WTC11 (cell line): ENCODE measurements around the gene PLEKHA1. TPM values are rescaled to one million over a fixed set of nuclear protein-coding genes. Genes with fewer than 3 reads are reported as not detected.

Experiments
- ATAC-seq: fragments of 200-7000 bp; cut with Tn5 transposase; 2 replicates; pipeline ENCODE4 v1.10.0; 2021; ENCODE audit warnings: mild to moderate bottlenecking, moderate library complexity
- CTCF ChIA-PET: fragments of 300-600 bp; sonication (Branson Sonifier 250); formaldehyde crosslinking; loops from one replicate; lab custom pipeline; 2021; ENCODE audit warnings: antibody characterized with exemption; lab: Charles Lee
- POLR2A ChIA-PET: fragments of 350-600 bp; sonication (Branson Sonifier 250); formaldehyde crosslinking; loops from one replicate; lab custom pipeline; 2021; ENCODE audit warnings: antibody characterized with exemption; lab: Charles Lee
- DNase-seq: peaks from one replicate; pipeline ENCODE4 v3.0.0; 2021; ENCODE audit warnings: low spot score
- H3K27ac Mint-ChIP-seq: 2 replicates; pipeline ENCODE4 v1.8.0; 2021; ENCODE audit warnings: mixed read lengths
- H3K27me3 Mint-ChIP-seq: 2 replicates; pipeline ENCODE4 v1.8.0; 2021; ENCODE audit warnings: low read depth, mild to moderate bottlenecking, moderate library complexity, mixed read lengths
- H3K36me3 Mint-ChIP-seq: 2 replicates; pipeline ENCODE4 v1.8.0; 2021; ENCODE audit warnings: mixed read lengths
- H3K4me1 Mint-ChIP-seq: 2 replicates; pipeline ENCODE4 v1.8.0; 2022; ENCODE audit warnings: mixed read lengths
- H3K4me3 Mint-ChIP-seq: 2 replicates; pipeline ENCODE4 v1.8.0; 2021; ENCODE audit warnings: mild to moderate bottlenecking, moderate library complexity, mixed read lengths
- H3K9me3 Mint-ChIP-seq: 2 replicates; pipeline ENCODE4 v1.8.0; 2021; ENCODE audit warnings: mixed read lengths
- CREB1 ChIP-seq: sonication (generic); formaldehyde crosslinking; IDR thresholded peaks from 2 replicates; pipeline ENCODE4 v1.8.0; 2023; ENCODE audit warnings: mild to moderate bottlenecking, missing genetic modification reagents
- CREM ChIP-seq: sonication (generic); formaldehyde crosslinking; IDR thresholded peaks from 2 replicates; pipeline ENCODE4 v1.8.1; 2022; ENCODE audit warnings: mild to moderate bottlenecking, missing genetic modification reagents, moderate library complexity
- FOXJ3 ChIP-seq: sonication (generic); formaldehyde crosslinking; IDR thresholded peaks from 2 replicates; pipeline ENCODE4 v1.9.0; 2021; ENCODE audit warnings: missing genetic modification reagents, mild to moderate bottlenecking, borderline replicate concordance
- JUN ChIP-seq: sonication (generic); formaldehyde crosslinking; IDR thresholded peaks from 2 replicates; pipeline ENCODE4 v1.8.0; 2023; ENCODE audit warnings: mild to moderate bottlenecking, missing genetic modification reagents
- PRRX2 ChIP-seq: fragments of 250-450 bp; sonication (Bioruptor Pico); IDR thresholded peaks from 2 replicates; pipeline ENCODE4 v1.8.0; 2021; ENCODE audit warnings: mild to moderate bottlenecking
- TEAD1 ChIP-seq: sonication (generic); formaldehyde crosslinking; IDR thresholded peaks from 2 replicates; pipeline ENCODE4 v1.8.0; 2022; ENCODE audit warnings: mild to moderate bottlenecking, missing genetic modification reagents
- ZNF121 ChIP-seq: sonication (generic); formaldehyde crosslinking; IDR thresholded peaks from 2 replicates; pipeline ENCODE4 v1.8.0; 2023; ENCODE audit warnings: missing genetic modification reagents
- ZNF138 ChIP-seq: sonication (generic); formaldehyde crosslinking; conservative IDR thresholded peaks from 2 replicates; pipeline ENCODE4 v1.8.1; 2022; ENCODE audit warnings: mild to moderate bottlenecking, moderate library complexity, missing genetic modification reagents
- ZNF219 ChIP-seq: sonication (generic); formaldehyde crosslinking; IDR thresholded peaks from 2 replicates; pipeline ENCODE4 v1.8.0; 2023; ENCODE audit warnings: missing genetic modification reagents, mild to moderate bottlenecking, borderline replicate concordance
- ZNF396 ChIP-seq: fragments of 250-450 bp; sonication (Bioruptor Pico); IDR thresholded peaks from 2 replicates; pipeline ENCODE4 v1.8.0; 2021; ENCODE audit warnings: mild to moderate bottlenecking, moderate library complexity, borderline replicate concordance
- total RNA-seq: library from RNA; stranded (reverse); gene quantifications from 3 replicates; pipeline ENCODE4 v1.2.3, GENCODE V29; 2021
- TF ChIP-seq, protein P1 (sequence below): sonication (generic); formaldehyde crosslinking; IDR thresholded peaks from 2 replicates; pipeline ENCODE4 v1.8.0; 2022; ENCODE audit warnings: mild to moderate bottlenecking, missing genetic modification reagents
- TF ChIP-seq, protein P2 (sequence below): fragments of 250-450 bp; sonication (Bioruptor Pico); IDR thresholded peaks from 2 replicates; pipeline ENCODE4 v1.8.0; 2021; ENCODE audit warnings: mild to moderate bottlenecking
- TF ChIP-seq, protein P3 (sequence below): fragments of 250-450 bp; sonication (Bioruptor Pico); IDR thresholded peaks from 2 replicates; pipeline ENCODE4 v1.9.0; 2021; ENCODE audit warnings: mild to moderate bottlenecking
- TF ChIP-seq, protein P4 (sequence below): fragments of 200-600 bp; IDR thresholded peaks from 2 replicates; pipeline ENCODE4 v1.8.0; 2022; ENCODE audit warnings: antibody characterized with exemption
- TF ChIP-seq, protein P5 (sequence below): sonication (generic); formaldehyde crosslinking; IDR thresholded peaks from 2 replicates; pipeline ENCODE4 v1.8.0; 2023; ENCODE audit warnings: mild to moderate bottlenecking, missing genetic modification reagents

The PLEKHA1 gene
- total RNA-seq, 1 experiment from 2014 or later: 34.6 TPM

DNA sequence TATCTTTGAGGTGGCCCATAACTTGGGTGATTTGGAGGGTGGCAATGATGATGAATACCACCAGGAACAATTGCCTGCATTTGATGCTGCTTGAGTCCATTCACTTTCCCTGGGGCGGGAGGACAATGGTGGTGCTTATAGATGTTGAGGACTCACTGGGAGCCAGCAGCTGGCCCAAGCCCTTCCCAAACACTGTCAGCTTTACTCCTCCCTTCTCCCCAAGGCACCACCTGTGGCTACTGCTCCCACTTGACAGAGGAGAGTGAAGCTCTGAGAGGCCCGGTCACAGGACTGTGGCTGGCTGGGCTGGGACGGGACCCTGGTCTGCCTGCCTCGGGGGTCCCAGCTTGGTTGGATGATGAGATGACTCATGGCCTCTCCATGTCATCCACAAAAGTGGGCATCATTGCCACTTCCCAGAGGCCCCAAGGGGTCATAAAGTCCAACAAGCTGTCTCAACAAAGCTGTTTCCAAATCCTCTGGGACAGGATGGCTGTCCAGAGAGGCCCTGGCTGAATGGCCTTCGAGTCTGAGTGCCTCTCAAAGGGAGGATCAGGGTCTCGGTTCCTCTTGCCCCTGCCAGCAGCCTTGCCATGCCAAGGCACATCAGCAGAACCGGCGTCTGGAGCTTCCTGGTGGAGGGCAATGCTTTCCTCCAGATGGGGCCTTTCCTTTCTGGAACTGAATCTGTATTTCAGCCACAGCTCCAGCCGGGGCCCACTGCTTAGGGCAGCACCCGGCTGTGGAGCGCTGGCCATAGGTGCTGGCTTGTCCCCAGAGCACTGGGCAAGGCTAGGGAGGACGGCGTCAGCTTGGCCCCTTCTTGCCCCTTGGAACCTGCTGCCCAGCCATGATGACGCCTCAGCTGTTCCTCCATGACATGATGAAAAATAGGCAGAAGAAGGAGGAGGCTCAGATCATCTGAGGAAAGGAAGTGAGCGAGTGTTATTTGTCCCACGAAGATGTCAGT, 47.0 kb upstream of the PLEKHA1 start (continued):
- no peak for TF ChIP-seq FOXJ3 (CRISPR knock-in tag)
- TF ChIP-seq ZNF121: no peak
- TF ChIP-seq, protein P1, sequence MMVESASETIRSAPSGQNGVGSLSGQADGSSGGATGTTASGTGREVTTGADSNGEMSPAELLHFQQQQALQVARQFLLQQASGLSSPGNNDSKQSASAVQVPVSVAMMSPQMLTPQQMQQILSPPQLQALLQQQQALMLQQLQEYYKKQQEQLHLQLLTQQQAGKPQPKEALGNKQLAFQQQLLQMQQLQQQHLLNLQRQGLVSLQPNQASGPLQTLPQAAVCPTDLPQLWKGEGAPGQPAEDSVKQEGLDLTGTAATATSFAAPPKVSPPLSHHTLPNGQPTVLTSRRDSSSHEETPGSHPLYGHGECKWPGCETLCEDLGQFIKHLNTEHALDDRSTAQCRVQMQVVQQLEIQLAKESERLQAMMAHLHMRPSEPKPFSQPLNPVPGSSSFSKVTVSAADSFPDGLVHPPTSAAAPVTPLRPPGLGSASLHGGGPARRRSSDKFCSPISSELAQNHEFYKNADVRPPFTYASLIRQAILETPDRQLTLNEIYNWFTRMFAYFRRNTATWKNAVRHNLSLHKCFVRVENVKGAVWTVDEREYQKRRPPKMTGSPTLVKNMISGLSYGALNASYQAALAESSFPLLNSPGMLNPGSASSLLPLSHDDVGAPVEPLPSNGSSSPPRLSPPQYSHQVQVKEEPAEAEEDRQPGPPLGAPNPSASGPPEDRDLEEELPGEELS (CRISPR knock-in tag): no peak
- TF ChIP-seq TEAD1 (CRISPR knock-in tag): no peak
- TF ChIP-seq, protein P2, sequence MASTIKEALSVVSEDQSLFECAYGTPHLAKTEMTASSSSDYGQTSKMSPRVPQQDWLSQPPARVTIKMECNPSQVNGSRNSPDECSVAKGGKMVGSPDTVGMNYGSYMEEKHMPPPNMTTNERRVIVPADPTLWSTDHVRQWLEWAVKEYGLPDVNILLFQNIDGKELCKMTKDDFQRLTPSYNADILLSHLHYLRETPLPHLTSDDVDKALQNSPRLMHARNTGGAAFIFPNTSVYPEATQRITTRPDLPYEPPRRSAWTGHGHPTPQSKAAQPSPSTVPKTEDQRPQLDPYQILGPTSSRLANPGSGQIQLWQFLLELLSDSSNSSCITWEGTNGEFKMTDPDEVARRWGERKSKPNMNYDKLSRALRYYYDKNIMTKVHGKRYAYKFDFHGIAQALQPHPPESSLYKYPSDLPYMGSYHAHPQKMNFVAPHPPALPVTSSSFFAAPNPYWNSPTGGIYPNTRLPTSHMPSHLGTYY (CRISPR knock-in tag): no peak
- no peak for TF ChIP-seq PRRX2
- TF ChIP-seq, protein P3, sequence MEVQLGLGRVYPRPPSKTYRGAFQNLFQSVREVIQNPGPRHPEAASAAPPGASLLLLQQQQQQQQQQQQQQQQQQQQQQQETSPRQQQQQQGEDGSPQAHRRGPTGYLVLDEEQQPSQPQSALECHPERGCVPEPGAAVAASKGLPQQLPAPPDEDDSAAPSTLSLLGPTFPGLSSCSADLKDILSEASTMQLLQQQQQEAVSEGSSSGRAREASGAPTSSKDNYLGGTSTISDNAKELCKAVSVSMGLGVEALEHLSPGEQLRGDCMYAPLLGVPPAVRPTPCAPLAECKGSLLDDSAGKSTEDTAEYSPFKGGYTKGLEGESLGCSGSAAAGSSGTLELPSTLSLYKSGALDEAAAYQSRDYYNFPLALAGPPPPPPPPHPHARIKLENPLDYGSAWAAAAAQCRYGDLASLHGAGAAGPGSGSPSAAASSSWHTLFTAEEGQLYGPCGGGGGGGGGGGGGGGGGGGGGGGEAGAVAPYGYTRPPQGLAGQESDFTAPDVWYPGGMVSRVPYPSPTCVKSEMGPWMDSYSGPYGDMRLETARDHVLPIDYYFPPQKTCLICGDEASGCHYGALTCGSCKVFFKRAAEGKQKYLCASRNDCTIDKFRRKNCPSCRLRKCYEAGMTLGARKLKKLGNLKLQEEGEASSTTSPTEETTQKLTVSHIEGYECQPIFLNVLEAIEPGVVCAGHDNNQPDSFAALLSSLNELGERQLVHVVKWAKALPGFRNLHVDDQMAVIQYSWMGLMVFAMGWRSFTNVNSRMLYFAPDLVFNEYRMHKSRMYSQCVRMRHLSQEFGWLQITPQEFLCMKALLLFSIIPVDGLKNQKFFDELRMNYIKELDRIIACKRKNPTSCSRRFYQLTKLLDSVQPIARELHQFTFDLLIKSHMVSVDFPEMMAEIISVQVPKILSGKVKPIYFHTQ (CRISPR knock-in tag): no peak
- TF ChIP-seq CREM (CRISPR knock-in tag): no peak
- no peak for TF ChIP-seq ZNF219
- TF ChIP-seq ZNF396 (CRISPR knock-in tag): no peak
- TF ChIP-seq, protein P4, sequence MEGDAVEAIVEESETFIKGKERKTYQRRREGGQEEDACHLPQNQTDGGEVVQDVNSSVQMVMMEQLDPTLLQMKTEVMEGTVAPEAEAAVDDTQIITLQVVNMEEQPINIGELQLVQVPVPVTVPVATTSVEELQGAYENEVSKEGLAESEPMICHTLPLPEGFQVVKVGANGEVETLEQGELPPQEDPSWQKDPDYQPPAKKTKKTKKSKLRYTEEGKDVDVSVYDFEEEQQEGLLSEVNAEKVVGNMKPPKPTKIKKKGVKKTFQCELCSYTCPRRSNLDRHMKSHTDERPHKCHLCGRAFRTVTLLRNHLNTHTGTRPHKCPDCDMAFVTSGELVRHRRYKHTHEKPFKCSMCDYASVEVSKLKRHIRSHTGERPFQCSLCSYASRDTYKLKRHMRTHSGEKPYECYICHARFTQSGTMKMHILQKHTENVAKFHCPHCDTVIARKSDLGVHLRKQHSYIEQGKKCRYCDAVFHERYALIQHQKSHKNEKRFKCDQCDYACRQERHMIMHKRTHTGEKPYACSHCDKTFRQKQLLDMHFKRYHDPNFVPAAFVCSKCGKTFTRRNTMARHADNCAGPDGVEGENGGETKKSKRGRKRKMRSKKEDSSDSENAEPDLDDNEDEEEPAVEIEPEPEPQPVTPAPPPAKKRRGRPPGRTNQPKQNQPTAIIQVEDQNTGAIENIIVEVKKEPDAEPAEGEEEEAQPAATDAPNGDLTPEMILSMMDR: no peak
- no peak for TF ChIP-seq CREB1 (CRISPR knock-in tag)
- TF ChIP-seq, all 79 proteins: peak for 0

DNA sequence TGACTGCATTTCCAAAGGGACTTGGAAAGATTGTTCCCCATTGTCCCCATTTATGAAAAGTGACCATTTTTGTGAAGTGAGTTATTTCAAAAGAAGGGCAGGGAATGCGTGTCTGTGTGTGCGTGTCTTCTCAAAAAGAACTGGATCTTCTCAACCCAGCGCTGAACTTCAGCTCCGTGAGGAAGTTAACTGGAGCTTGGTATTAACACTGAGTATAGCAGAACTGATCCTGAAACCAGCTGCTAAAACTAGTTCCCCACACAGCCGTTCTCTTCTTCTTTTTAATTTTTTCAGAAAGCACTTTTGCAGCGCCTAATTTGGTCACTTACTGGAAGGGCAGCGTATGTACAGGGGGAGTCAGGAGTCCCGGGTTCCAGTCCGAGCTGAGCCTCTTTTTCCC, 45.8 kb upstream of the PLEKHA1 start:
- peaks cover 14% of the 10 kb centered on the region for H3K4me1 Mint-ChIP-seq
- ChIA-PET CTCF (interaction anchor here (0.8 to 1.2 kb wide), 2 partner anchors 13 to 30 kb away, joined by 4 read pairs; no protein-coding TSS in a partner anchor), POLR2A (interaction anchor here (0.5 kb wide), 1 partner anchor 71 kb away, joined by 3 read pairs; no protein-coding TSS in a partner anchor)
- H3K27me3 Mint-ChIP-seq: peaks cover 3% of the 10 kb centered on the region
- DNase-seq (no peak), ATAC-seq (no peak)
- no peak overlapping the region for H3K27ac Mint-ChIP-seq
- no peak overlapping the region for H3K4me3 Mint-ChIP-seq
- no peak for TF ChIP-seq TEAD1 (CRISPR knock-in tag)
- TF ChIP-seq JUN (CRISPR knock-in tag): no peak
- TF ChIP-seq, protein P5, sequence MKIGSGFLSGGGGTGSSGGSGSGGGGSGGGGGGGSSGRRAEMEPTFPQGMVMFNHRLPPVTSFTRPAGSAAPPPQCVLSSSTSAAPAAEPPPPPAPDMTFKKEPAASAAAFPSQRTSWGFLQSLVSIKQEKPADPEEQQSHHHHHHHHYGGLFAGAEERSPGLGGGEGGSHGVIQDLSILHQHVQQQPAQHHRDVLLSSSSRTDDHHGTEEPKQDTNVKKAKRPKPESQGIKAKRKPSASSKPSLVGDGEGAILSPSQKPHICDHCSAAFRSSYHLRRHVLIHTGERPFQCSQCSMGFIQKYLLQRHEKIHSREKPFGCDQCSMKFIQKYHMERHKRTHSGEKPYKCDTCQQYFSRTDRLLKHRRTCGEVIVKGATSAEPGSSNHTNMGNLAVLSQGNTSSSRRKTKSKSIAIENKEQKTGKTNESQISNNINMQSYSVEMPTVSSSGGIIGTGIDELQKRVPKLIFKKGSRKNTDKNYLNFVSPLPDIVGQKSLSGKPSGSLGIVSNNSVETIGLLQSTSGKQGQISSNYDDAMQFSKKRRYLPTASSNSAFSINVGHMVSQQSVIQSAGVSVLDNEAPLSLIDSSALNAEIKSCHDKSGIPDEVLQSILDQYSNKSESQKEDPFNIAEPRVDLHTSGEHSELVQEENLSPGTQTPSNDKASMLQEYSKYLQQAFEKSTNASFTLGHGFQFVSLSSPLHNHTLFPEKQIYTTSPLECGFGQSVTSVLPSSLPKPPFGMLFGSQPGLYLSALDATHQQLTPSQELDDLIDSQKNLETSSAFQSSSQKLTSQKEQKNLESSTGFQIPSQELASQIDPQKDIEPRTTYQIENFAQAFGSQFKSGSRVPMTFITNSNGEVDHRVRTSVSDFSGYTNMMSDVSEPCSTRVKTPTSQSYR (CRISPR knock-in tag): no peak
- TF ChIP-seq ZNF138: no peak
- peaks cover 11% of the 10 kb centered on the region for H3K9me3 Mint-ChIP-seq
- no peaks in the 10 kb centered on the region for H3K36me3 Mint-ChIP-seq
